Prostate gland (tissue), 2 donors: Measurements from ENCODE around the gene ZNF385A.

Experiments used
- CTCF ChIP-seq, 4 experiments: fragments of 200-600 bp in 2 of 4; fragments of 450-650 bp in 2 of 4; sonication (generic) in 2 of 4; IDR thresholded peaks; 1 replicate in 3 of 4; 2 replicates in 1 of 4; pipeline ENCODE4 v1.5.1; 2016 to 2019; ENCODE audit warnings: antibody characterized with exemption in 4 of 4, mild to moderate bottlenecking in 2 of 4, moderate library complexity in 2 of 4
- POLR2A ChIP-seq: fragments of 450-650 bp; IDR thresholded peaks from one replicate; pipeline ENCODE4 v1.6.1; 2016; ENCODE audit warnings: antibody characterized with exemption, mild to moderate bottlenecking

- TF ChIP-seq CTCF (IDR thresholded peaks at IDR 0.05) = no peak
- TF ChIP-seq POLR2A = no peak
Observed at GRCh38 chr12:54398218-54398617, 13.7 kb upstream of the ZNF385A start.
